PFSK-1 (cell line): ENCODE data around the gene PGBD5.

Experiments used
- POLR2AphosphoS5 ChIP-seq: IDR thresholded peaks from 2 replicates; pipeline ENCODE4 v1.6.1; 2012; ENCODE audit warnings: low read depth, mild to moderate bottlenecking, control low read depth, low read length, moderate library complexity
- REST ChIP-seq, 2 experiments: IDR thresholded peaks; 2 replicates each; pipeline versions ENCODE4 v1.6.1 to v1.8.0; 2011 to 2012; ENCODE audit warnings: low read depth in 2 of 2, low read length in 2 of 2, control low read depth in 1 of 2, inconsistent platforms in 1 of 2, mild to moderate bottlenecking in 1 of 2, moderate library complexity in 1 of 2; ENCODE audit not compliant: insufficient read depth in 1 of 2
- TAF1 ChIP-seq: IDR thresholded peaks from 2 replicates; pipeline ENCODE4 v1.6.1; 2012; ENCODE audit warnings: low read length, control low read depth, borderline replicate concordance; ENCODE audit not compliant: insufficient read depth

- TF ChIP-seq TAF1 (no peak), POLR2AphosphoS5 (no peak), REST (IDR thresholded peaks at IDR 0.05; ENCODE audit: insufficient read depth in 1 of 2, low read depth in 2 of 2, low read length in 2 of 2) (no peak)
These were observed 124.3 kb downstream of the PGBD5 start for GRCh38 chr1:230301822-230302221.
